HG03045 (cell line): Measurements from ENCODE around the gene RPRD2.

Experiments
- ATAC-seq: cut with Tn5 transposase; IDR thresholded peaks from one replicate; pipeline ENCODE4 v1.9.1; 2021; ENCODE audit warnings: mild to moderate bottlenecking, moderate library complexity; ENCODE audit not compliant: unreplicated experiment

Gene RPRD2

GRCh38 chr1:150513351-150513791, 149.4 kb downstream of the RPRD2 start:
- ATAC-seq, result no peak

DNA sequence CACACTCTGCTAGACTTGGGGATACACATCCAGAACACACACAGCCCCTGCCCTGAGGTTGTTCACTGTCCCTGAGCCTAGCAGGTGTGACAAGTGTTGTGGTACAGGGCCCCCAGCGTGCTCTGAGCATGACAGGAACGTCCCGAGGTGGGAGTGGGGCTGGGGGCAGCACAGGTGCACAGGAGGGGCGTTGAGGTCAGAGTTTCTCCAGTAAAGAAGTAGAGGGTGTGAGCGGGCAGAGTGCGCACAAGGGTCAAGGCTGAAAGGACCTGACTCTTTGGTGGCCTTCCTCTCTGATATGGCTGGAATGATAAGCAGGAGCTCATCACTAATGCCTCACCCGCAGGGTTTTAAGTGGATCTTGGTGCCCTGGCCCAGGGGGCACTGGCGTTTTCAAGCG, 150.3 kb downstream of the RPRD2 start:
- no peak for ATAC-seq

DNA sequence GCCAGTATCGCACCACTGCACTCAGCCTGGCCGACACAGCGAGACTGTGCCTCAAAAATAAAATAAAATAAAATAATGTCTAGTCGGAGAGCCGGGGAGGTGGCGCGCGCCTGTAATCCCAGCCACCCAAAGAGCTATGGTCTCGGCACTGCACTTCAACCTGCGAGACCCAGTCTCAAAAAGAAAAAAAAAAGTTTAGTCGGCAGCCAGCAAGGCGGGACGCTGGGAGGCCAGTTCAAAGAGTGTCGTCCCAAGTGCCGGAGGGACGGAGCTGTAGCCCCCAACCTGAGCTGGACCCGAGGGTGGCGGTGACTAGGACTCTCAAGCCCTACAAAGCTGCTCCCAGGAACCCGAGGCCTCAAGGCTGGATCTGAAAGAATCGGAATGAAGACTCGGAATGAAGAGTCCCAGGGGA, 151.0 kb downstream of the RPRD2 start:
- ATAC-seq, result no peak

GRCh38 chr1:150515328-150516049, 151.5 kb downstream of the RPRD2 start, which contains the start of gene FALEC:
Gene FALEC (plus strand): TSS chr1:150515752.
- ATAC-seq, result peak; percentile 98

GRCh38 chr1:150516050-150516591, 152.2 kb downstream of the RPRD2 start:
- ATAC-seq, result peak; percentile 2

DNA sequence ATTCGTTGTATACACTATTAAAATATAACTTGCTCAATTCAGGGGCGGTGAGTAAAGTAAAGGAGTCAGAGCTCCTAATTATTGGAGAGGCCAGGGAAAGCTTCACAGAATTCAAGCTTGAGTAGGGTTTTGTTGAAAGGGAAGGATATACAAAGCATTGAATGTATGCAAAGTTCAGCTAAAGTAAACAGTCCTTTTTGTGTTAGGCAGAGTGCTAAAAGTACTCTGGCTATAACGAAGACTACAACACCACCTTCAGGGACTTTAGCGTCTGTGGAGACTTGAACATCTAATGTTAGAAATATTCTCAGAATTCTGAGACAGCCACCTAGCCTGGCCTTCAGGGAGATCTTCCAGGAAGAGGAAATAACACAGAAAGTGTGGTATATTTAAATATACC, 152.7 kb downstream of the RPRD2 start:
- ATAC-seq, result no peak

DNA sequence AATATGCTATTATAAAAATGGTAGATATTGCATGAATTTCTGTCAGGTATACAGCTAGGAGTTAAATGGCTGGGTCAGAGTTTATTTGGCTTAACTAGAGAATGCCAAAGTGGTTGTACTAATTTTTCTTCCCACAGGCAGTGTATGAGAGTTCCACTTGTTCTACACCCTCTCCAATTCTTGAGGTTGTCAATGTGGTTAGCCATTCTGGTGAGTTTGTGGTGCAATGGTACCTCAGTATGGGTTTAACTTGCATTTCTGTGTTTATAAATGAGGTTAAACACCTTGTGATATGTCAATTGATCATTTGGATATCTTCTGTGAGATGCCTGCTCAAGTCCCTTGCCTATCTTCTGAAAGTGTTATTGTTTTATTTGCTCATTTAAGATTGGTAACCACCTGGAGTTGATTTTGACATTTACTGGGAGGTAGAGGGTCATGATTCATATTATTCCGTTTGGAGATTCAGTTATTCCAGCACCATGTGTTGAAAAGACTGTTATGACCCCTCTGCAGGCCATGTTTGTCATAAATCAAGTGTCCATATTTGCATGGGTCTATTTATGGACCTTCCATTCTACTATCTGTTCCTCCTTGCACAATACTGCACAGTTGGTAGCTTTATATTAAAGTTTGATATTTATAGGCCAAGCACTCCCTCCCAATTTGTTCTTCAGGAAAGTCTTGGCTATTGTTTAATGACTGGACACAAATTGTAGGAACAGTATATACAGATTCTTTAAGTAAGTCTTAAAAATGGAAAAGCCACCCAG, 157.4 kb downstream of the RPRD2 start:
- ATAC-seq, result no peak

DNA sequence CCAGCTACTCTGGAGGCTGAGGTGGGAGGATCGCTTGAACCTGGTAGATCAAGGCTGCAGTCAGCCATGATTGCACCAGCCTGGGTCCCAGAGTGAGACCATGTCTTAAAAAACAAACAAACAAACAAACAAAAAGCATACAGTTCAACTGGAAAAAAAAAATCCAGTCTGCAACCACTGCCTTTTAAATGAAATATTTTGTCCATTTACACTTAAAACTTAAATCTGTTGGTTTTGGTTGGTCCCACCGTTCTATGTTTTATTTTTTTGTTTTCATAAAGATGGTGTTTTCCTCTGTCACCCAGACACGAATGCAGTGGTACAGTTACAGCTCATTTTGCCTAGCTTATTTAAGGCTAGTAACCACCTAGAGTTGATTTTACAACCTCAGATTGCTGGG, 161.4 kb downstream of the RPRD2 start:
- no peak for ATAC-seq
